NCI-H2171 treated with DMSO at 0.1 percent for 48 hours (cell line): ENCODE results near the gene CA5A.
"Not testable (repeated sequence)": the region's sequence is repeated elsewhere in the genome, so short reads cannot be mapped to it uniquely, and the experiment has no call there.

Experiments used
- DNase-seq: peaks from one replicate; lab custom pipeline; 2025; lab: John Stamatoyannopoulos, UW

CA5A gene

GRCh38 chr16:87924041-87924810, 12.1 kb downstream of the CA5A start:
- DNase-seq: peak; percentile 99

GRCh38 chr16:87922250-87922871, 14.0 kb downstream of the CA5A start:
- peak; percentile 64 for DNase-seq

- DNase-seq: peak; percentile 68
Observed at GRCh38 chr16:87921236-87921773, 15.0 kb downstream of the CA5A start.

GRCh38 chr16:87919681-87919994, 16.7 kb downstream of the CA5A start:
- DNase-seq: no peak

GRCh38 chr16:87918866-87919680, 17.3 kb downstream of the CA5A start:
- no peak for DNase-seq

GRCh38 chr16:87918338-87918737, 18.0 kb downstream of the CA5A start:
- DNase-seq: no peak

- DNase-seq: no peak
Observed at GRCh38 chr16:87917503-87917902, 18.8 kb downstream of the CA5A start.

- no peak for DNase-seq
Observed at GRCh38 chr16:87914812-87915211, 21.5 kb downstream of the CA5A start.

GRCh38 chr16:87914021-87914725, 22.2 kb downstream of the CA5A start:
- DNase-seq: not testable (repeated sequence)

- not testable (repeated sequence) for DNase-seq
Observed at GRCh38 chr16:87912691-87913090, 23.6 kb downstream of the CA5A start.

GRCh38 chr16:87911106-87911763, 25.1 kb downstream of the CA5A start:
- peak; percentile 87 for DNase-seq

GRCh38 chr16:87909203-87909935, 27.0 kb downstream of the CA5A start:
- peak; percentile 76 for DNase-seq

- DNase-seq: not testable (repeated sequence)
Observed at GRCh38 chr16:87908101-87908500, 28.2 kb downstream of the CA5A start.

- not testable (repeated sequence) for DNase-seq
Observed at GRCh38 chr16:87905521-87905920, 30.8 kb downstream of the CA5A start.

- not testable (repeated sequence) for DNase-seq
Observed at GRCh38 chr16:87904963-87905362, 31.4 kb downstream of the CA5A start.

GRCh38 chr16:87900489-87900888, 35.8 kb downstream of the CA5A start:
- not testable (repeated sequence) for DNase-seq

GRCh38 chr16:87897521-87898505, 38.5 kb downstream of the CA5A start:
- no peak for DNase-seq

- DNase-seq: not testable (repeated sequence)
Observed at GRCh38 chr16:87896924-87897520, 39.3 kb downstream of the CA5A start.
